Activated T-cell treated with anti-CD3 and anti-CD28 coated beads, Interleukin-2, amount 50 U/mL, for 72 hours (primary cell): ENCODE data around the gene UTP11. TPM values are rescaled to one million over a fixed set of nuclear protein-coding genes. Genes with fewer than 3 reads are reported as not detected.

Source experiments
- ATAC-seq, 2 donors: fragments of 150-1000 bp; cut with Tn5 transposase; replicated peaks in 1 of 2; 2 replicates each; pipeline ENCODE4 v1.10.0; 2021; ENCODE audit warnings: moderate library complexity in 2 of 2, mild to moderate bottlenecking in 1 of 2
- DNase-seq, 2 donors: peaks; one replicate each; pipeline ENCODE4 v3.0.0; 2021 to 2022; ENCODE audit warnings: mixed read lengths in 1 of 2
- H3K27ac Mint-ChIP-seq: one replicate; pipeline ENCODE4 v1.8.0; 2022; ENCODE audit warnings: mild to moderate bottlenecking, moderate library complexity, mixed read lengths
- H3K27me3 Mint-ChIP-seq: one replicate; pipeline ENCODE4 v1.8.0; 2022; ENCODE audit warnings: low read depth, mixed read lengths
- H3K36me3 Mint-ChIP-seq, 2 donors: one replicate each; pipeline ENCODE4 v1.8.0; 2022; ENCODE audit warnings: mixed read lengths in 2 of 2, mild to moderate bottlenecking in 1 of 2; ENCODE audit not compliant: insufficient read depth in 2 of 2
- H3K4me1 Mint-ChIP-seq: one replicate; pipeline ENCODE4 v1.8.0; 2022; ENCODE audit warnings: low read depth, mixed read lengths
- H3K4me3 Mint-ChIP-seq, 2 donors: one replicate each; pipeline ENCODE4 v1.8.0; 2022; ENCODE audit warnings: mild to moderate bottlenecking in 2 of 2, mixed read lengths in 2 of 2, moderate library complexity in 2 of 2
- H3K9me3 Mint-ChIP-seq, 2 donors: one replicate each; pipeline ENCODE4 v1.8.0; 2022; ENCODE audit warnings: mixed read lengths in 2 of 2
- total RNA-seq, 2 donors: library from RNA; stranded (reverse); gene quantifications; one replicate each; pipeline ENCODE4 v1.2.3, GENCODE V29; 2022

UTP11 gene
- total RNA-seq, 2 donors from 2014 or later: 28.4 to 31.7 TPM

DNA sequence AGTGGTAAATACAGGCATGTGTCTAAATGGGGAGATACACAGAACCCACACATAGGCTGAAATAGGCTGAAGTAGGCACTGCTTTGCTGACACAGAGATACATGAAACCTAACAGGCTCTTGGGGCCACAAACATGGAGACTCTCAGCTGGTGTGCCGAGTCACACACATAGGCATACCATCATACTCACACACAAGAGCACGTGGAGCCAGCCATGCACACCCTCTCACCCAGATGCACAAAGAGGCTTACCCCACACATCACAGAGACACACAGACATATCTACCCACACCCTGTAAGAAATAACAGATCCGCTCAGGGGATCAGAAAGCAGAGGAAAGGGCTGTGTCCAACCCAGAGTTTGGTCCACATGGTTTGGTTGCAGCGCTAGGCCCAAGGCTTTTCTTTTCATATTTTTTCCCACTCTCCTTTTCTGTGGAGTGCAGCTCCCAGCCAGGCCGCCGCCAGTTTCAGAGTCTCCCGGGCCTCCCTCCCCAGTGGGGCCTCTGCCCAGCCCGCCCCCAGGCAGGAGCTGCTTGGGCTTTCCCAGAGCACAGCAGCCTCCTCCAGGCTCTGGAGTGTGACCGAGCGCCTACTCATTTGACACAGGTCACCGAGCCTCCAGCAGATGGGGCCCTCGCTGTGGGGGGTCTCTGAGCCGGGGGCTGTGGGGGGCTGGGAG is 38.0 kb downstream of the UTP11 start:
- H3K27me3 Mint-ChIP-seq: peaks cover 45% of the 10 kb centered on the region
- no peak for ATAC-seq
- H3K4me1 Mint-ChIP-seq: peaks cover 26% of the 10 kb centered on the region
- H3K4me3 Mint-ChIP-seq: no peak overlapping the region
- H3K27ac Mint-ChIP-seq: no peak overlapping the region
- no peak for DNase-seq
- H3K9me3 Mint-ChIP-seq: no peaks in the 10 kb centered on the region
- no peaks in the 10 kb centered on the region for H3K36me3 Mint-ChIP-seq

DNA sequence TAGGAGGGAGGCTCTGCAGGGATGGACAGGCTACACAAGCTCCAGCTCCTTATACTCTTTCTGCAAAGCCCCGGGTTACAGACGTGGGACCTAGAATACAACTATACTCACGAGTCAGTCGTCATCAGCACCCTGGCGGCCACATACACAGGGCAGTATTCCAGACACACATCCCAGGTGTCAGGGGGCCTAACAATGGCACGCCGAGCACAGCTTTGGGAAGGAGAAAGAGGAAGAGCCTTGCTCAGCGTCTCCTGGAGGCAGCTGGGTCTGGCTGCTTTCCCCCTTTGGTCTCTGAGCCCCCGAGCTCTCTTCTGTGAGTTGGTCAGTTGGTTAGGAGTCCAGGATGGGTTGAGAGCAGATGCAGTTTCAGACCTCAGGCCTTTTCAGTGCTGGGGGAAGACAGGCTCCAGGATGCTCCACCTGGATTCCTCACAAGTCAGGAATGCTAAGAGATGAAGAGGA is 38.6 kb downstream of the UTP11 start:
- H3K4me3 Mint-ChIP-seq: no peak overlapping the region
- H3K27ac Mint-ChIP-seq: no peak overlapping the region
- DNase-seq (no peak), ATAC-seq (no peak)
- H3K27me3 Mint-ChIP-seq: peaks cover 47% of the 10 kb centered on the region
- H3K36me3 Mint-ChIP-seq: no peaks in the 10 kb centered on the region
- no peaks in the 10 kb centered on the region for H3K9me3 Mint-ChIP-seq
- peaks cover 26% of the 10 kb centered on the region for H3K4me1 Mint-ChIP-seq

DNA sequence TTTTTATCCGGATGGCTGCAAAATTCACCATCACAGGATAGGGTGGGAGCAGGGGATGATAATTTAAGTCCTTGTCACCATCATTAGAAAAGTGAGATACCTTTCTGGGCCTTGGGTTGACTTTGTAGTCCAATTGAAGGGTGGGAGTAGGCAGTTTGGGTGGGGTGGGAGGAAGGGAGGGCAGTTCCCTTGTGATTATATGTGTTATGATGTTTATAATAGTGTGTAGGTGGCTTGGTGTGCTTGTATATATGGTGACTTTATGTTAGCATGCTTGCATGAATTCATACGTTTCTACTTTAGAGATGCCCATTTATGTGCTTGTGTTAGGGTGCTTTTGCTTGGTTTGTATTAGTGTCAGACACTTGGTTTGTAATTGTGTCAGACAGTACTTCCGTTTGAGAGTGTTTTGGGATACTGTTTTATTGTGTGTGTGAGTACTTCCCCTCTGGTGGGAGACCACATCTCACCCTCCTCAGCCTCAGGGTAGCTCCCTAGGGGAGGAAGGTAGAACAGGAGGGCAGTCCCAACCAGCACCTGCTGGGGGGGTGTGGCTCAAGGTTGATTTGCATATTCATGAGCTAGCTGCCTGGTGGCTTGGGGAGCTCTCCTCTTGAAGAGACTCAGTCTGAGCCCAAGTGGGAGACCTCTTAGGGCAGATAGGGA is 40.3 kb downstream of the UTP11 start:
- Mint-ChIP-seq H3K27me3 (peaks cover 40% of the 10 kb centered on the region), H3K4me3 (no peak overlapping the region), H3K27ac (no peak overlapping the region), H3K9me3 (no peaks in the 10 kb centered on the region), H3K4me1 (peaks cover 26% of the 10 kb centered on the region), H3K36me3 (no peaks in the 10 kb centered on the region)
- no peak for DNase-seq
- peak; percentile 41 for ATAC-seq

DNA sequence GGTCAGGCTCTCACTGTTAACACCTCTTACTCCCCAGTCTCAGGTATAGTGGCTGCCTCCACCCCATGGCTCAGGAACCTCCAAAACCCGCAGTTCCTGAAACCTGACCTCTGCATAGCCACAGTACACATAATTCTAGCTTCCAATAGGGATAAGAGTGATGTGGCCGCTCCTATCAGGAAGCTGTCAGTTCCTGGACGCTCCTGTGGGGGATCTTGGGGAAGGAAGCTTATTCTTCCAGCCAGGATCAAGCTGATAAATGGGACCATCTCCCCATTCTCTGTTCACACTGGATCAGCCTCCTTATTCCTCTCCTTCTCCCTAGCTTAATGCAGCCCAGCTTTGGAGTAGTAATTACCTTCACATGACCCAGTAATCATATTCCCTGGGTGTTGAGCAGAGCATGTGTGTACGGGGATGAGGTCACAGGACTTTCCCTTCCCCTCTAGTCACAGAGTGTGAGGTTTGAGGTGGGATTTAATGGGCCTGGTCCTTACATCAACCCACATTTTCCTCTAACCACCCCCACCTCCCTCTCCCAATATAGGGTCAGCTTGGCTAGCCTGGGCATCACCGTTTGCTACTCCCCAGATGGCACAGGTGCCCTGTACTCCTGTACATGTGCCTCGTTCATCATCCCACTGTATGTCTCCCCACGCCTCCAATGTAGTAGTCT is 41.0 kb downstream of the UTP11 start:
- H3K4me1 Mint-ChIP-seq: peaks cover 26% of the 10 kb centered on the region
- peaks cover 33% of the 10 kb centered on the region for H3K27me3 Mint-ChIP-seq
- no peak overlapping the region for H3K27ac Mint-ChIP-seq
- no peaks in the 10 kb centered on the region for H3K36me3 Mint-ChIP-seq
- H3K9me3 Mint-ChIP-seq: no peaks in the 10 kb centered on the region
- DNase-seq: no peak
- ATAC-seq: peak in 1 of 2 donors; percentile 27
- no peak overlapping the region for H3K4me3 Mint-ChIP-seq

DNA sequence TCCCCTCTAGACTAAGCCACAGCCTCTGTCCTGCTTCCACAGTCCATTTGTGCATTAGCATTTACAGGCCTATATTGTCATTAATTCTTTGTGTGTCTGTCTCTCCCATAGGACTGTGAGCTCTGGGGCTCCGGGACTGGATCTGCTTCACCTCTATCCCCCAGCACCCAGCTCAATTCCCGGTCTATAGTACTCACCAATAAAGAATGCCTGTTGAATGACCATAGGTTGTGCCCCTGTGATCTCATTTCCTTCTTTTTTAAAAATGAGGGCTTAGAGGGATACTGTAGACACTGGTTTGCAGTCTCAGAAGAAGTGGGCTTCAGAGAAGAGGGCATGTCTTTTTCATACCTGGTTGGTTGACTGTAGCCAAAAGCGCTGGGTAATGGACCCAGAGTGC is 42.9 kb downstream of the UTP11 start:
- DNase-seq (no peak), ATAC-seq (no peak)
- Mint-ChIP-seq H3K4me3 (no peak overlapping the region), H3K36me3 (no peaks in the 10 kb centered on the region), H3K27ac (no peak overlapping the region), H3K4me1 (peaks cover 26% of the 10 kb centered on the region), H3K27me3 (peaks cover 17% of the 10 kb centered on the region), H3K9me3 (no peaks in the 10 kb centered on the region)

DNA sequence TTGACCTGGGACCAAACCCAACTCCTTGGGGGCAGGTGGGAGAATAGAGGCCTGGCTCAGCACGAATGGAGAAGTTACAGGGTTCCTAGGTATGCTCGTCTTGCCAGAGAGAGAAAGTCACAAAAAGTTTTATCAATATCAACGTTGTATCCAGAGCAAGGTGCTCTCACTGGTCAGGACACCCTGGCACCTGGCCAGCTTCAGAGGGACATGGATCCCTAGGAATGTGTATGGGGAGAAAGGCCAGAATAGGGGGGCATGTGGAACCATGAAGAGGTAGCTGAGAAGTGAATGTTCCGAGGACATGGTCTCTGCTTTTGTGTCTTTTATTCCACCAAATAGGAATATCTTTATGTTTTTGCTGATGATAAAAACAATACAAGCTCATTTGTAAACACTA is 43.4 kb downstream of the UTP11 start:
- peaks cover 26% of the 10 kb centered on the region for H3K4me1 Mint-ChIP-seq
- ATAC-seq (no peak), DNase-seq (no peak)
- no peak overlapping the region for H3K27ac Mint-ChIP-seq
- no peak overlapping the region for H3K4me3 Mint-ChIP-seq
- H3K36me3 Mint-ChIP-seq: no peaks in the 10 kb centered on the region
- no peaks in the 10 kb centered on the region for H3K9me3 Mint-ChIP-seq
- peaks cover 17% of the 10 kb centered on the region for H3K27me3 Mint-ChIP-seq

DNA sequence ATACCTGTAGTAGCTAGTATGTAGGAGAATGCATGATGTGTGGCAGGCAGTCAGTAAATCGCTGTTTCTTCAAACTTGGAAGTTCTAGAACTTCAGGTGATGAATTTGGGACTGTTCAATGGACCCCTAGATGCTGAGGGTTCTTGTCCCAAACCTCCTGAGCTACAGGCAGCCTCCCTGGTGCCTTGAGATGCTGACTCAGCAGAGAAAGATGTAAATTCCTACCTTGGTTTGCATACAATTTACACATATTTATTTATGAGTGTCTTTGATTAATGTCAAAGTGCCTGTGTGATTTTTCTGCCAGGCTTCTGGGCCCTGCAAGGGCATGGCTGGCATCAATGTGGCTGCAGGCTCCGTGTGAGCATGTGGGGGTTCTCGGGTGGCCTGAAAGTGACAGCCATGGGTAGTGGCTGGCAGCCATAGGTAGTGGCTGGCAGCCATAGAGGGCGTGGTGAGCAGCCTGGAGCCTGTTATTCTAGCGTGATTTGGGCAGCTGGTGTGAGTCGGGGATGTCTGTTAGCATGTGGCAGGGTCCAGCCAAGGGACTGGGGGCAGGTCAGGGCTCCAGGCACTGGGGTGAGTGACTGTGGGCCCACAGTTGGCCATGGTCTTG is 47.2 kb downstream of the UTP11 start:
- H3K27me3 Mint-ChIP-seq: peaks cover 14% of the 10 kb centered on the region
- DNase-seq (no peak), ATAC-seq (no peak)
- H3K27ac Mint-ChIP-seq: no peak overlapping the region
- H3K4me1 Mint-ChIP-seq: peaks cover 8% of the 10 kb centered on the region
- no peaks in the 10 kb centered on the region for H3K36me3 Mint-ChIP-seq
- no peak overlapping the region for H3K4me3 Mint-ChIP-seq
- H3K9me3 Mint-ChIP-seq: no peaks in the 10 kb centered on the region

DNA sequence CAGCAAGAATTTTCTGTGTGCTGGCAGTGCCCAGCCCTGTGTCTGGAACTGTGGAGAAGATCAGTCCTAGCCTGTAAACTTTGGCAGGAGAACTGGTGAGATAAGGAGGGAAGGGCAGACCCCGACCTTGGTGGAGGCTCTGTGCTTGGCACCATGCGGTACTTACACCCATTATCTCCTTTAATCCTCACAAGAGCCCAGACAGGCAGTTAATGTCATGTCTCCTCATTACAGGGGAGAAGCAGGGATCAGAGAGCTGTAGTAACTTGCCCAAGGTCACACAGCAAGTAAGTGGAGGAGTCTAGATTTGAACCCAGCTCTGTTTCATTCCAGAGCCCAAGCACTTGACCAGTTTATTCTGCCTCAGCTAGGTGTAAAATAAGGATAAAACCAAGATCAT is 48.0 kb downstream of the UTP11 start:
- H3K36me3 Mint-ChIP-seq: no peaks in the 10 kb centered on the region
- ATAC-seq: no peak
- no peak overlapping the region for H3K4me3 Mint-ChIP-seq
- DNase-seq: no peak
- peaks cover 8% of the 10 kb centered on the region for H3K4me1 Mint-ChIP-seq
- peaks cover 8% of the 10 kb centered on the region for H3K27me3 Mint-ChIP-seq
- no peaks in the 10 kb centered on the region for H3K9me3 Mint-ChIP-seq
- no peak overlapping the region for H3K27ac Mint-ChIP-seq

DNA sequence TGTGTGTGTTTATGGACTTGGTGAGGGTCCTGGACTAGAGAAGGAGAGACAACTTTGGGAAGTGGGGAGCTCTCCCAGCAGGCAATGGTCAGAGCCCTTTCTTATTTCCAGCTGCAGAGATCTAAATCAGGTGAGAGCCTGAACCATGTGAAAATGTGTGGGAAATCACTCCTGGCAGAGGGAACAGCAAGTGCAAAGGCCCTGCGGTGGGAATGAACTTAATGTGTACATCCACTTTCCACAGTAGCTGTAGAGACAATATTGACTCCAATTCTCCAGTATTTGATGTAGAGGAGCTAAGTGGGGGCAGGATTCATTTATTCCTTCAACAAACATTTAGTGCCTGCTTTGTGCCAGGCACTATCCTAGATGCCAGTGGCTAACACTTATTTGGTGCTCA is 48.8 kb downstream of the UTP11 start:
- ATAC-seq: no peak
- Mint-ChIP-seq H3K27ac (no peak overlapping the region), H3K4me3 (no peak overlapping the region), H3K36me3 (no peaks in the 10 kb centered on the region), H3K4me1 (peaks cover 8% of the 10 kb centered on the region), H3K9me3 (no peaks in the 10 kb centered on the region), H3K27me3 (peaks cover 6% of the 10 kb centered on the region)
- no peak for DNase-seq

DNA sequence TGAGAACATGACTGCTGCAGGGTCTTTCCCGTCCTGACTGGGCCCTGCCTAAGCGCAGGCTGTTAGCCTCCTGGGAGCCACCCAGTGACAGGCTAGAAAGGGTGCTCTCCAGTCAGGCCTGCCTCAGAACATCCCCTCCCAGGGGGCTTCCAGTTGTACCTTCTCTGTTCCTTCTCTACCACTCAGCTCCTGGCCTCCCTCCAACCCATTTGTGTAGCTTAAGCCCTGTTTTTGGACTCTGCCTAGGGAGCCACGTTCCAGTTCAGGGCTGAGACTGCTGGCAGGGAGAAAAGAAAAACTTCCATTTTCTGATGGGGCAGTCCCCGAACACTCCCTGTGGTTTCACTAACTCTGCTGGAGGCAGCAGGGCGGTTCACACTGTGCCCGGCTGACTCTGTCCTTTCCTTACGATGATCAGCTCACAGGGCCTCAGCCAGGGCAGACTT is 49.4 kb downstream of the UTP11 start:
- DNase-seq: no peak

DNA sequence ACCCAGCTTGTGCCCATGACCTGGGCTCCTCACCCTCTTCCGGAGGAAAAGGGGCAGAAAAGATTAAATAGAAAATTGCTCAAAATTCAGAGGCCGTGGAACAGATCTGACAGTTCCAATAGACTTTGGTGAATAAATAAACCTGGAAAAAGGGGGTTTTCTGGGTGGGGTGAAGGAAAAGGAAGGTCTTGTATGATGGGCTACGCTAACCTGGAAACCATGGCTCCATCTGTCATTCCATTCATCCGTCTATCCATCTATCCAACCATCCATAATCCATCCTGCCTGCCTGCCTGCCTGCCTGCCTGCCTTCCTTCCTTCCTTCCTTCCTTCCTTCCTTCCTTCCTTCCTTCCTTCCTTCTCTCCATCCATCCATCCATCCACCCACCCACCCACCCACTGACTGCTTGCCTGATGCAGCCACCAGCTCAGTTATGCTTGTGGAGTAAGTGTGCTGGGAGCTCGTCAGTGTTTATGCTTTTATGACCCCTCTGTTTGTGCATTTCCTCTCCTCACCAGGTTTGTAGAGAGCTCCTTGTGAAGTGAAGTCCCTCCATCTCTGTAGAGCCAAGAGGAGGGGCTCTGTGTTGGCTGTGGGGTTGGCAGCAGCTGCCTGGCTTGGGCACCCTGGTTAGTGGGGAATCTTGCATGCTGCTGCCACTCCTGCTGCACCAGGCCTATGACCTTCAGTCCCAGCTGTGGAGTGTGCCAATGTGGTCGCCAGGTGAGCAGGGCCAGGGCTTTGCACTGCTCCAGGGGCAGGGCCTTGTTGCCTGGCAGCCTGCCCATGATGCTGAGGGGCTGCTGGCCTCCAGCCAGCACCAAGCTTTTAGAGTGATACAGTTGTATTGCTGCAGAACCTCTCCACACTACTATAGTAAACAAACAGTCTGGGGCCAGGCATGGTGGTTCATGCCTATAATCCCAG is 50.1 kb downstream of the UTP11 start:
- Mint-ChIP-seq H3K27me3 (peaks cover 16% of the 10 kb centered on the region), H3K36me3 (no peaks in the 10 kb centered on the region), H3K4me1 (peaks cover 8% of the 10 kb centered on the region), H3K4me3 (no peak overlapping the region), H3K9me3 (no peaks in the 10 kb centered on the region), H3K27ac (peak overlapping the region; percentile 24)
- no peak for ATAC-seq
- no peak for DNase-seq

More for the DNA sequence above, 49.4 kb downstream of the UTP11 start:
- peaks cover 9% of the 10 kb centered on the region for H3K27me3 Mint-ChIP-seq
- no peaks in the 10 kb centered on the region for H3K36me3 Mint-ChIP-seq
- peak overlapping the region; percentile 20 to 41 for H3K4me3 Mint-ChIP-seq
- no peaks in the 10 kb centered on the region for H3K9me3 Mint-ChIP-seq
- H3K4me1 Mint-ChIP-seq: peaks cover 8% of the 10 kb centered on the region
- H3K27ac Mint-ChIP-seq: peak overlapping the region; percentile 24
- peak; percentile 65 to 66 for ATAC-seq

DNA sequence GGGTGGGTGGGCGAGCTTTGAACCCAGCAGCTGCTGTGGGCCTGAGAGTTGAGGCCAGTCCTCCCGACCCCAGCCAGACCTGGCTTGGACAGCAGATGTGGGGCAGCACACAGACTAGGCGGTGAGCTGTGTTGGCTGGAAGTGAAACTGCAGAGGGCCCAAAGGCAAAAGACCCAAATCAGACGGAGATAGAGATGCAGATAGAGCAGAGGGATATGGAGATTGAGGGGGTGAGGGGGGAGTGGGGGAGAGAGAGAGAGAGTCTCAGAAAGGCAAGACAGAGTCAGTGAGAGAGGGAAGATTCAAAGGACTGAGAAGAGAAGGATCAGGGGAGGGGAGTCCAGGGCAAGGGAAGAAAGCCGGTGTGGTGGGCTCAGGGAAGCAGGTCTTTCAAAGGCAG is 51.1 kb downstream of the UTP11 start:
- ATAC-seq: no peak
- Mint-ChIP-seq H3K27ac (no peak overlapping the region), H3K4me1 (peaks cover 8% of the 10 kb centered on the region)

More for the DNA sequence above, 51.1 kb downstream of the UTP11 start:
- Mint-ChIP-seq H3K27me3 (peaks cover 23% of the 10 kb centered on the region), H3K9me3 (no peaks in the 10 kb centered on the region), H3K36me3 (no peaks in the 10 kb centered on the region), H3K4me3 (no peak overlapping the region)
- no peak for DNase-seq
